ENCODE results near the gene CLEC5A.
"Not testable (repeated sequence)": the region's sequence is repeated elsewhere in the genome, so short reads cannot be mapped to it uniquely, and the experiment has no call there.

CLEC5A gene

GRCh38 chr7:141949451-141949850, 2.7 kb upstream of the CLEC5A start:
- no peak for DNase-seq (ENCODE audit: low read depth in 4 of 4, low spot score in 1 of 4)

- no peak for DNase-seq (ENCODE audit: low read depth in 4 of 4, low spot score in 1 of 4)
Observed at GRCh38 chr7:141949021-141949420, 2.2 kb upstream of the CLEC5A start.

- DNase-seq (ENCODE audit: low read depth in 4 of 4, low spot score in 1 of 4): peak in 1 of 4 experiments; percentile 4
Observed at GRCh38 chr7:141945356-141945755, 1.4 kb downstream of the CLEC5A start.

GRCh38 chr7:141944811-141945210, 2.0 kb downstream of the CLEC5A start:
- no peak for DNase-seq (ENCODE audit: low read depth in 4 of 4, low spot score in 1 of 4)

GRCh38 chr7:141943846-141944245, 2.9 kb downstream of the CLEC5A start:
- DNase-seq (ENCODE audit: low read depth in 4 of 4, low spot score in 1 of 4): no peak

GRCh38 chr7:141941075-141941474, 5.7 kb downstream of the CLEC5A start:
- DNase-seq (ENCODE audit: low read depth in 4 of 4, low spot score in 1 of 4): no peak

GRCh38 chr7:141930211-141930610, 16.6 kb downstream of the CLEC5A start:
- DNase-seq (ENCODE audit: low read depth in 4 of 4, low spot score in 1 of 4): no peak

- DNase-seq (ENCODE audit: low read depth in 4 of 4, low spot score in 1 of 4): no peak
Observed at GRCh38 chr7:141928845-141929195, 18.0 kb downstream of the CLEC5A start.

GRCh38 chr7:141928146-141928844, 18.5 kb downstream of the CLEC5A start:
- no peak for DNase-seq (ENCODE audit: low read depth in 4 of 4, low spot score in 1 of 4)

- DNase-seq (ENCODE audit: low read depth in 4 of 4, low spot score in 1 of 4): no peak
Observed at GRCh38 chr7:141920281-141920680, 26.5 kb downstream of the CLEC5A start.

- DNase-seq (ENCODE audit: low read depth in 4 of 4, low spot score in 1 of 4): no peak
Observed at GRCh38 chr7:141916099-141916498, 30.7 kb downstream of the CLEC5A start, which contains the start of gene OR9A4. Gene OR9A4, plus strand, starts transcription at chr7:141916399. Its CDS starts 2,477 bp downstream, at chr7:141918876.

- DNase-seq (ENCODE audit: low read depth in 4 of 4, low spot score in 1 of 4): no peak
Observed at GRCh38 chr7:141915565-141915964, 31.2 kb downstream of the CLEC5A start.

GRCh38 chr7:141911391-141911790, 35.4 kb downstream of the CLEC5A start:
- DNase-seq (ENCODE audit: low read depth in 4 of 4, low spot score in 1 of 4): no peak

GRCh38 chr7:141906285-141906684, 40.5 kb downstream of the CLEC5A start:
- DNase-seq (ENCODE audit: low read depth in 4 of 4, low spot score in 1 of 4): no peak

GRCh38 chr7:141899366-141899765, 47.4 kb downstream of the CLEC5A start:
- not testable (repeated sequence) for DNase-seq (ENCODE audit: low read depth in 4 of 4, low spot score in 1 of 4)

GRCh38 chr7:141891336-141891735, 55.4 kb downstream of the CLEC5A start:
- no peak for DNase-seq (ENCODE audit: low read depth in 4 of 4, low spot score in 1 of 4)

- DNase-seq (ENCODE audit: low read depth in 4 of 4, low spot score in 1 of 4): no peak
Observed at GRCh38 chr7:141889321-141889720, 57.5 kb downstream of the CLEC5A start.

GRCh38 chr7:141884539-141885225, 62.1 kb downstream of the CLEC5A start:
- DNase-seq (ENCODE audit: low read depth in 4 of 4, low spot score in 1 of 4): no peak

- no peak for DNase-seq (ENCODE audit: low read depth in 4 of 4, low spot score in 1 of 4)
Observed at GRCh38 chr7:141880960-141881359, 65.8 kb downstream of the CLEC5A start.

- DNase-seq (ENCODE audit: low read depth in 4 of 4, low spot score in 1 of 4): no peak
Observed at GRCh38 chr7:141877365-141877764, 69.4 kb downstream of the CLEC5A start.

All from stimulated activated CD4-positive, alpha-beta T cell treated with anti-CD3 and anti-CD28 coated beads, Interleukin-1b, Interleukin-23, amount 100 ng/mL, for 24 hours (primary cell).